Measurements from ENCODE around the gene SPOCD1.

SPOCD1 gene

DNA sequence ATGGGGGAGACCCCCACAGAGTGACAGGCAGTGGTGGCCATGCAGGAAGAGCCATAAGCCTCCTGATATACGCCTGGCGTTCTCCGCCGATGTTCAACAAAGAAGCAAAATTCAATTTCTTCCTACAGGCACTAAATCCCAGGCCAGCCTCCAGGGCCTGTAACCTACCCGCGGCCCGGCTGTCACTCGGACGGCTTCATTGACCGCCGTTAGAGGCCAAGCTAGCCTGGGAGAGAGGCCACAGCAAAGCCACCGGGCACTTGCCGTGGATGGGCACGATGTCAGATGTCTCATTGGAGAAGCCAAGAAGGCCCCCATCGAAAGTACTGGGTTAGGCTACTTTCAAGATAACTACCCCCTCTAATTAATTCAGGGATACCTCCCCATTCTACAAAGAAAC lies 61.4 kb downstream of the SPOCD1 start:
- DNase-seq: no peak

- no peak for DNase-seq
Observed at GRCh38 chr1:31753707-31754349, 62.0 kb downstream of the SPOCD1 start.

- no peak for DNase-seq
Observed at GRCh38 chr1:31752952-31753475, 62.8 kb downstream of the SPOCD1 start.

DNA sequence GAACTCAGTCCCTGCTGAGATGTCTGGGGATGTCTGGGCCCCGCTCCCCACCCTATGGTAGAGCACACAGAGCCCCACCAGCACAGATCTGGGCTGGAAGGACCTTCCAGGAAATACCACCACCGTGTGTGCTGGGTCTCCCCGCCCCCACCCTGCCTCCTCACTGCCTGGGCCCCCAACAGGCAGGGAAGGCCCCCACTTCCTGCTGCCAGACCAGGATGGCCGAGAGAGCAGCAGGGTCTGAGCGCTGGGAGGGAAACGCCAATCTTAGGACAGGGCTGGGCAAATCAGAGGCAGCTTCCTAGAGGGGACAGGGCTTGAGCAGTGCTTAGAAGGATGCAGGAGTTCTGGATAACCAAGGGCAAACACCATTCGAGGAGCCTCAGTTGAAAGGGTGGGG lies 63.6 kb downstream of the SPOCD1 start:
- no peak for DNase-seq

- DNase-seq: no peak
Observed at GRCh38 chr1:31751822-31752241, 64.0 kb downstream of the SPOCD1 start.

DNA sequence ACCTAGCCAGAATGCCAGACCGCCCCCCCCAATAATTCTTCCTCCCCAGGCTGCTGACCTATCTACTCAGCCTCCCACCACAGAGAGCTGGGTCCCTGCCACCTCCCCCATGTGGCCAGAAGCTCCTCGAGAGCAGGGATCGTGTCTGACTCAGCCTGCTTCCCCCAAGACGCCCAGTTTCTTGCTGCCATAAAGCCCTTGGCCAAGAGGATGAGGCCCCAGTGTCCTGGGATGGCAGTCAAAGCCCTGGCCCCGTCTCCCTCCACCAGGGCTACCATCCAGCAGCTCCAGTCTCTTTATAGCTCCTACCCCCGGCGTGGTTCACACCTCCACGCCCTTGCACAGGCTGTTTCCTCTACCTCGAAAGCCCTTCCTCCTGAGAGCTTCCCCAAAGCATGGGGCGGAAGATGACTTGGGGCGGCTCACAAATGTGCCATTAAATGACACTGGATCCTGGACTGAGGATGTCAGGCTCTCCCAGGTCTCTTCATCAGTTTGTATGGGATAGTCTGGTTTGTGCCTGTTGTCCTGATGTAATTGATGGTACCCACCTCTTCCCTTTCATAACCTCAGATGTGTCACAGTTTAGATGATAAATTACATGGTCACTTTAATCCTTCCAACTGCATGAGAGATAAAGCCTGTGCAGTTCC lies 64.8 kb downstream of the SPOCD1 start:
- no peak for DNase-seq

GRCh38 chr1:31749785-31750735 lies 65.8 kb downstream of the SPOCD1 start:
- DNase-seq: no peak

- DNase-seq: no peak
Observed at GRCh38 chr1:31748365-31748764, 67.5 kb downstream of the SPOCD1 start.

- DNase-seq: no peak
Observed at GRCh38 chr1:31747304-31747703, 68.5 kb downstream of the SPOCD1 start.

DNA sequence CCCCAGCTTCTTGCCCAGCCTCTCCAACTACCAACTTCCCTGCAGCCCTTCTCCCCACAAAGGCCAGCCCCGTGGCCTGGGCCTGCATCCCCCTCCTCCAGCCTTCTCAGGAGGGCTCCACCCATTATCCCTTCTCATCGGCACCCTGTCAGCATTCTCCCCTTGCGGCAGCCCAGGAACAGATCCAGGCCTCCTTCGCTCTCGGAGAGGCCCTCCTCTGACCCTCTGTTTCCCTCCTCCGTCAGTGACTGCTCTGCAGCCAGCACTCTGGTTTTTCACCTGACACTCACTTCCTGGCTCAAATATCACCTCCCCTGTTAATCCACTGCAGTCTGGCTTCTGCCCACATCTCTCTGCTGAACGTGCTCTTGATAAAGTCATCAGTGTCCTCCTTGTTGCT lies 69.1 kb downstream of the SPOCD1 start:
- no peak for DNase-seq

GRCh38 chr1:31745946-31746670 lies 69.7 kb downstream of the SPOCD1 start:
- DNase-seq: no peak

GRCh38 chr1:31745096-31745945 lies 70.5 kb downstream of the SPOCD1 start:
- peak; percentile 46 for DNase-seq

DNA sequence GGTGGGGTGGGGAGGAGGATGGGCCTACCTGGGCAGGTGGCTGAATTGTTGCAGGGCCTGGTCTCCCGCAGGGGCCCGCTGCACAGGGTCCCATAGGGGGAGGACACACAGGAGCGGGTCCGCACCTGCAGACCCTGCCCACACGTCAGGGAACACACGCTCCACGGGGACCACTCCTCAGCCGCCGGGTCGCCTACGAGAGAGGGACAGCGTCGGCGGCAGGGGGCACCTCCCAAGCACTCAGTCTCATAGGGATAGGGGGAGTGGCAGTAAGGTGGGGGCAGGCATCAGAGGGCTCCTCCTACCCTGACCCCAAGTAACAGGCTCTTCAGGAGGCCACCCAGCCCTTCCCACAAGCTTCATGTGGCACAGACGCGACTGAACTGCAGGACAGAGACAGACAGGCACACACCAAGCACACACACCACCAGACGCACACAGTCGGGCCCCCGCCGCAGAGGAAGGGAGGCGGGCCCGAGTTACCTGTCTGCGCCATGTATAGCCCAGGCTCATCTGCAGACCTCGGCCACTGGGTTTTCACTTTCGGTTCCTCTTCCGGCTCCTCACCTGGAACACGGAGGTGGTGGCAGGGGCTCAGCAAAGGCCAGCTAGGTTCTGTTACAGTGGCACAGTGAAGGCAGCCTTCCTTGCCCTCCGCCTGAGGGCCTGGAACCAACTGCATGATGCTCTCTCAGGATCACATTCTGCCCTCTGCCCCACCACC lies 71.5 kb downstream of the SPOCD1 start:
- DNase-seq: no peak

DNA sequence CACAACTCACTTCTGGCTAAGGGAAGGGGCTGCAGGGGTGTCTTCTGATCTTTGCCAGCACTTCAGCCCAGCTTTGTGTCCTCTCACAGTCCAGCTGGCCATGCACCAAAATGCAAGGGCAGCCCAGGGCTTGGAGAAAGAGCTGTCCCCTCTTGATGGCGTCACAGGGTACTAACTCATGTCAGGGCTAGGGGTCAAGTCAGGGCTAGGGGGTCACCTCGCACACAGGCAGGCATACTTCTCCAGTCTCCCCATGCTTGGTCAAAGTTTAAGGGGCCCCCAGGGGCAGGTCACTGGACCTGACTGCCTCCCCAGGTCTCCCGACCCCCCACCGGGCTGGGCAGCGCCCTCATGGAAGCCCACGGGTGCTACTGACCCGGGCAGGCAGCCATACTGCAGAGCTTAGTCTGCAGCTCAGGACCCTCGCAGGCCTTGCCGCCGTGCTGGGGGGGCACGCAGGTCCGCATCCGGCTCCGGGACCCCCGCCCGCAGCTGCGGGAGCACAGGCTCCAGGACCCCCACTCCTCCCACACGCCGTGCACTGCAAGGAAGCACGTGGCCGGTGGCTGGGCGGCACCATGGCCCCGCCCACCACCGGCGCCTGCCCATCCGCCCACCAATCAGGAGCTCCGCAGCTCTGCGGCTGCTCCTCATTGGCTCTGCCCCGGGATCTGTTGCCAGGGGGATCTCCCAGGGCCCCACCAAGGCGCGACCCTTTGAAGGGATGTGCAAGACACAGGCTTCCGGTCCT lies 73.2 kb downstream of the SPOCD1 start:
- no peak for DNase-seq
